GM12873 (cell line): ENCODE measurements around the gene OR51V1.

ENCODE experiments used
- TF ChIP-seq, protein P1 (sequence below): IDR thresholded peaks from 2 replicates; pipeline ENCODE4 v1.5.1; 2012; ENCODE audit warnings: low read depth, mild to moderate bottlenecking, moderate library complexity, low read length, control low read depth; ENCODE audit not compliant: insufficient read depth; ENCODE audit errors: missing control alignments

OR51V1 gene

GRCh38 chr11:5196067-5196466, 4.4 kb downstream of the OR51V1 start:
- TF ChIP-seq, protein P1, sequence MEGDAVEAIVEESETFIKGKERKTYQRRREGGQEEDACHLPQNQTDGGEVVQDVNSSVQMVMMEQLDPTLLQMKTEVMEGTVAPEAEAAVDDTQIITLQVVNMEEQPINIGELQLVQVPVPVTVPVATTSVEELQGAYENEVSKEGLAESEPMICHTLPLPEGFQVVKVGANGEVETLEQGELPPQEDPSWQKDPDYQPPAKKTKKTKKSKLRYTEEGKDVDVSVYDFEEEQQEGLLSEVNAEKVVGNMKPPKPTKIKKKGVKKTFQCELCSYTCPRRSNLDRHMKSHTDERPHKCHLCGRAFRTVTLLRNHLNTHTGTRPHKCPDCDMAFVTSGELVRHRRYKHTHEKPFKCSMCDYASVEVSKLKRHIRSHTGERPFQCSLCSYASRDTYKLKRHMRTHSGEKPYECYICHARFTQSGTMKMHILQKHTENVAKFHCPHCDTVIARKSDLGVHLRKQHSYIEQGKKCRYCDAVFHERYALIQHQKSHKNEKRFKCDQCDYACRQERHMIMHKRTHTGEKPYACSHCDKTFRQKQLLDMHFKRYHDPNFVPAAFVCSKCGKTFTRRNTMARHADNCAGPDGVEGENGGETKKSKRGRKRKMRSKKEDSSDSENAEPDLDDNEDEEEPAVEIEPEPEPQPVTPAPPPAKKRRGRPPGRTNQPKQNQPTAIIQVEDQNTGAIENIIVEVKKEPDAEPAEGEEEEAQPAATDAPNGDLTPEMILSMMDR = no peak

- TF ChIP-seq, protein P1 = no peak
These were observed 7.7 kb downstream of the OR51V1 start for GRCh38 chr11:5192738-5193137.

DNA sequence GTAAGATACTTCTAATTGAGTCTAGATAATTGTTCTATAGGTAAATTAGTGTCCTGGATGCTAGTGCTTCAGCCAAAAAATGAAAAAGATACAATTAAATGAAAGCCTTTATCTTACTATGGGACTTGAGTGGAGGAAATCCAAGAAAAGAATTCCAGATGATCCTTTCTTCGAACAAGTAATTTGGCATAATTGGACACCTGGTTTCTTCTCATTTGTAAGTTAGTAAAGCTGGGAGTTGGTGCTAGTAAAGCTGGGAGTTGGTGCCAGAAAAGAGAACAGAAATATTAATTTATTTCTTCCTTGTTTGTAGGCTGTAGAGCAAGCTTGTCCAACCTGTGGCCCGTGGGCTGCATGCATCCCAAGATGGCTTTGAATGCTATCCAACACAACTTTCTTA, 12.3 kb downstream of the OR51V1 start:
- TF ChIP-seq, protein P1 = no peak

- TF ChIP-seq, protein P1 = no peak
These were observed 22.2 kb downstream of the OR51V1 start for GRCh38 chr11:5178046-5178837.

GRCh38 chr11:5174934-5175333, 25.5 kb downstream of the OR51V1 start:
- TF ChIP-seq, protein P1 = no peak

GRCh38 chr11:5171856-5172255, 28.6 kb downstream of the OR51V1 start:
- TF ChIP-seq, protein P1 = no peak

GRCh38 chr11:5159806-5160205, 40.7 kb downstream of the OR51V1 start:
- TF ChIP-seq, protein P1 = no peak
